HG03135 (cell line): ENCODE measurements around the gene CTDP1.

Experiments used
- ATAC-seq: cut with Tn5 transposase; IDR thresholded peaks from one replicate; pipeline ENCODE4 v1.9.1; 2021; ENCODE audit warnings: mild to moderate bottlenecking, moderate library complexity; ENCODE audit not compliant: unreplicated experiment

Gene CTDP1, protein sequence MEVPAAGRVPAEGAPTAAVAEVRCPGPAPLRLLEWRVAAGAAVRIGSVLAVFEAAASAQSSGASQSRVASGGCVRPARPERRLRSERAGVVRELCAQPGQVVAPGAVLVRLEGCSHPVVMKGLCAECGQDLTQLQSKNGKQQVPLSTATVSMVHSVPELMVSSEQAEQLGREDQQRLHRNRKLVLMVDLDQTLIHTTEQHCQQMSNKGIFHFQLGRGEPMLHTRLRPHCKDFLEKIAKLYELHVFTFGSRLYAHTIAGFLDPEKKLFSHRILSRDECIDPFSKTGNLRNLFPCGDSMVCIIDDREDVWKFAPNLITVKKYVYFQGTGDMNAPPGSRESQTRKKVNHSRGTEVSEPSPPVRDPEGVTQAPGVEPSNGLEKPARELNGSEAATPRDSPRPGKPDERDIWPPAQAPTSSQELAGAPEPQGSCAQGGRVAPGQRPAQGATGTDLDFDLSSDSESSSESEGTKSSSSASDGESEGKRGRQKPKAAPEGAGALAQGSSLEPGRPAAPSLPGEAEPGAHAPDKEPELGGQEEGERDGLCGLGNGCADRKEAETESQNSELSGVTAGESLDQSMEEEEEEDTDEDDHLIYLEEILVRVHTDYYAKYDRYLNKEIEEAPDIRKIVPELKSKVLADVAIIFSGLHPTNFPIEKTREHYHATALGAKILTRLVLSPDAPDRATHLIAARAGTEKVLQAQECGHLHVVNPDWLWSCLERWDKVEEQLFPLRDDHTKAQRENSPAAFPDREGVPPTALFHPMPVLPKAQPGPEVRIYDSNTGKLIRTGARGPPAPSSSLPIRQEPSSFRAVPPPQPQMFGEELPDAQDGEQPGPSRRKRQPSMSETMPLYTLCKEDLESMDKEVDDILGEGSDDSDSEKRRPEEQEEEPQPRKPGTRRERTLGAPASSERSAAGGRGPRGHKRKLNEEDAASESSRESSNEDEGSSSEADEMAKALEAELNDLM

GRCh38 chr18:79679552-79680099 is at the start of gene CTDP1:
Gene CTDP1 (plus strand): TSS chr18:79679803. CDS start chr18:79679948, 145 bp downstream.
- ATAC-seq = peak; percentile 61

DNA sequence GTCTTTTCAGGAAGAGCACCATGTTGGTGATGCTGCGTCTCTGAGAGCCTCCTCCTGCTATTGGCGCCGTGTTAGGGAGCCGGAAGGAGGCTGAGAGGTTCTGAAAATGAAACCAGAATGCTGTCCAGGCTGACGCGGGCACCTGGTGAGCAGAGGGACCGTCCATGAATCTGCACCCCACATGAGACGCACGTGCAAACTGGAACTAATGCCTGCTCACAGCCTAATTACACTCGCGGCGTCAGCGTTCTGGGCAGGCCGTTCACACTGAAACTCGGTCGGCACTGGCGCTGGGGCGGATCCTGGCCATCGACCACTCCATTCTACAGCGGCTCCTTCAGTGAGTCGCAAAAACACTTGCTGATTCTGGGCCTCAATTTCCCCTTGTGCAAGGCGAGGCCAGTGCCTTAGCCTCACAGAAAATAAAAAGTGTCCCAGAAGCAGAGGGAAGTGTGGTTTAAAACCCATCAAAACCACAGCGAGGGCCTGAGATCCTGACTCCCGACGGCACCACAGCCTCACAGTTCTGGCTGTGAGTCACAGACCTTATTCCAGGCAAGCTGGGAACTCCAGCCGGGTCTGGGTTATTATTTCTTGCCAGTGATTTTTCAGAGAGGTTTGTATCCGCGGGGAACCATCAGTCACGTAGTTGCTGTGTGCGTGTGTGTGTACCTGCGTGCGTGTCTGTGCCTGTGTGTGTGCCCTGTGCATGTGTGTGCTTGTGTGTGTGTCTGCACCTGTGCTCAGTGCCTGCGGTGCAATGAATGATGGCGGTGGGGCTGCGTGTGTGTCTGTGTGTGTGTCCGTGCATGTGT is 49.1 kb upstream of the CTDP1 start:
- ATAC-seq = no peak

DNA sequence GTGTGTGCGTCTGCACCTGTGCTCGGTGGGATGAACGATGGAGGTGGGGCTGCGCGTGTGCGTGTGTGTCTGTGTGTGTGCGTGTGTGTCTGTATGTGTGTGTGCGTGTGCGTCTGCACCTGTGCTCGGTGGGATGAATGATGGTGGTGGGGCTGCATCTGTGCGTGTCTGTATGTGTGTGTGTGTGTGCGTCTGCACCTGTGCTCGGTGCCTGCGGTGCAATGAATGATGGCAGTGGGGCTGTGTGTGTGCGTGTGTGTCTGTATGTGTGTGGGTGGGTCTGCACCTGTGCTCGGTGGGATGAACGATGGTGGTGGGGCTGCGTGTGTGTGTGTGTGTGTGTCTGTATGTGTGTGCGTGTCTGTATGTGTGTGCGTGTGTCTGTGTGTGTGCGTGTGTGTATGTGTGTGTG is 48.5 kb upstream of the CTDP1 start:
- no peak for ATAC-seq

DNA sequence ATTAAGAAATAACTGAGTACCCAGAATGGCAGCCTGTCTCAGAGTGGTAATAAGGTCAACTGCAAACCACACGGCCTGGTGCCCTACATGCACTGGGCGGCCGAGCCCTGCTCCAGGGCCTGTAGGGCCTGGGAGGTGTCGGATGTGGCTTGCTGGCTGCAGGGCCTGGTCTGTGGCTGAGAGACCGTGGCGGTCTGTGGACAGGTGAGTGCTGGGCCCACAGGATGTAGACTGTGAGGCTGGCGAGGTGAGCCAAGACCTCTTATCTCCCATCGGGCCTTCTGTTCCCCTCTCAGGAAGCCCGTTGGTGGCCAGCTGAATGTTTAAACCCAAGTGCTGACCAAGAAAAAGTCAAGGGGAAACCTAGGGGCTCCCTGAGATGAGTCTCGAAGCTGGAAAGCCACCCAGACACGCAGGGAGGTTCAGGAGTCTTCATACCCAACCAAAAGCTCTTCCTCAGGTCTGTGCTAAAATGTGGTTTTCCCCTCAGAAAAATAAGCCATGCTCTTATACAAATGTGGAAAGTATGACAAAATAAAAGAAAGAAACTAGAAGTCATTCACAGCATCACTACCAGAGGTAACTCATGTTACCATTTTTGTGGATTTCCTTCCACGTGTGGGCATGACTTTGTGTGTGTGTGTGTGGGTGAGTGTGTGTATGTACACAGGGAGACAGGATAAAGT is 47.7 kb upstream of the CTDP1 start:
- ATAC-seq = no peak

DNA sequence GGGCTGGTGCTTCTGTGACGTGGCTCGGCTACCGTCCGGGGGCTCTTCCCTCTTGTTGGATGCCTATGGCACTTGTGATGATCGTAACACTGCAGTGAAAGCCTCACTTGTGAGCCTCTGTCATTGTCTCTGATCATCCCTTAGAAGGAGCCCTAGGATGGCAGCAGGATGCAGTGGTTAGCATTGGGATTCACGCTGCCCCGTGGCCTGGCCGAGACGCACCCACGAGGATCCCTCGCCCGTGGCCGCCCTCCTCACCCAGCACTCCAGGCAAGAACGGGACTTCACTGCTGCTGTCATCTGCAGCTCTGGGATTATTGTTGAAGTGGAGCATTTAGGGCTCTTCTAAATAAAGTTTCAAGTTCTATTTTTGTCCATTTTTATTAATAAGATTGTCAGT is 46.8 kb upstream of the CTDP1 start:
- ATAC-seq = no peak

GRCh38 chr18:79634186-79634585 is 45.4 kb upstream of the CTDP1 start:
- no peak for ATAC-seq

GRCh38 chr18:79634593-79635426 is 44.8 kb upstream of the CTDP1 start:
- no peak for ATAC-seq

- ATAC-seq = no peak
Measured at GRCh38 chr18:79635427-79635726, 44.2 kb upstream of the CTDP1 start.

DNA sequence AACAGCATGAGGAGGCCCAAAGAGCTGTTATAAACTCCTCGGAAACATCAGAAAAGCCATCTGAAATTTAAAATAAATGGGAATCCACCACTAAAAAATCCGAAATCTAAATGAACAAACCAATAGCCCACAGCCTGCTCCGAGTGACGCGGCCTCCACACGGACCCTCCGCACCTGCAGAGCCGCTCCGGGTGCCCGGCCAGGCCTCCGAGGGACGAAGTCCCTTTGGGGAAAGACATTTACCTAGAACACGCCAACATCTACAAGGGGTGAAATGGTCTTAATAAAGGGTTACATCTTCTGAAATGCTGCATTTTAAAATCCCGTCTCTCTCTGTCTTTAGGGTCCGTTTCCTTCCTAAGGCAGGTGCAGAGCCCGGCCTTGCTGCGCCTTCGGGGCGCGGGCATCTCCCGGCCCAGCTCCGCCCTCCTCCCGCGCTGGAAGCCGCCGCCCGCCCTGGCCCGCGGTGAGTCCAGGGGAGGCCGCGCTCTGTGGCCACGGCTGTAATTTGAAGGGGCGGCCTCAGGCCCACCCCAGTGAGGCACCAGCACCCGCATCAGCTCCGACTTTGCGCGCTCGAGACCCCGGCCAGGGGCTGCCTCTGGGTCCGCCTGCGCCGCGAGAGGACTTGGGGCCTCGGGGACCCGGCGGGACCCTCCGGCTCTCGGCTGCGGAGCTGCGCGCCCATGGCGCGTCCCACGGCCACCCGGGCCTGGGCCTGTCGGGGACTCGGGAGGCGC is 42.3 kb upstream of the CTDP1 start:
- ATAC-seq = no peak

- no peak for ATAC-seq
Measured at GRCh38 chr18:79637921-79638909, 41.4 kb upstream of the CTDP1 start.

DNA sequence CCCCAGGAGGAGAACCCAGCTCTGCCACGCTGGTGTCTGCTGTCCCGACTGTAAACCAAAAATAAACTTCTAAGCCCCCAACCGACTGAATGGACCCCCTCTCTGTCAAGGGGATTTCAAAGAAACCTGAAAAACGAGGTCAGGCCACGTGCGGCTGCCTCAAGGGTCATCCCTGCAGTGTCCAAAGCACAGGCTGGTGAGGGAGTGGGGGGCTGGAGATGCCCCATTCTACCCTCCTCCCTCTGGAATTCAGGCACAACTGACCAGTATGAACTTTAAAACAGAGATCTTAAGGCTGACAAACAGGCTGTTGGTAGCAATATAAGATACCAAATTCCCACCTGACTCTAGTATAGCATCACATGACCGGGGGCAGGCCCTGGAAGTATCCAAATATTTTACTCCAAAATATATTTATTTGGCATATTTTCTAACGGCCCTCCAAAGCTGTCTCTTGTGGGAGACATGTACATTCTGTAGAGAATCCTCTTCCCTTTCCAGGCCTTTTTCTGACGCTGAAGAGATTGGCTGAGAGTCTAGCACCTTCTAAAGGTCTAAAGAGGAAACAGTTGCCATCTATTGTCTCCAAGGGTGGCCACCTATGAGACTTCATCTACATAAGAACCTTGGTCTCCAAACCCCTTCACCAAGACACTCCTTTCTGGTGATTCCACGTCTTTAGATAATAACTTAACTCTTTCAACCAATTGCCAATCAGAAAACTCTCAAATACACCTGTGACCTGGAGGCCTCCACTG is 40.4 kb upstream of the CTDP1 start:
- ATAC-seq = no peak

DNA sequence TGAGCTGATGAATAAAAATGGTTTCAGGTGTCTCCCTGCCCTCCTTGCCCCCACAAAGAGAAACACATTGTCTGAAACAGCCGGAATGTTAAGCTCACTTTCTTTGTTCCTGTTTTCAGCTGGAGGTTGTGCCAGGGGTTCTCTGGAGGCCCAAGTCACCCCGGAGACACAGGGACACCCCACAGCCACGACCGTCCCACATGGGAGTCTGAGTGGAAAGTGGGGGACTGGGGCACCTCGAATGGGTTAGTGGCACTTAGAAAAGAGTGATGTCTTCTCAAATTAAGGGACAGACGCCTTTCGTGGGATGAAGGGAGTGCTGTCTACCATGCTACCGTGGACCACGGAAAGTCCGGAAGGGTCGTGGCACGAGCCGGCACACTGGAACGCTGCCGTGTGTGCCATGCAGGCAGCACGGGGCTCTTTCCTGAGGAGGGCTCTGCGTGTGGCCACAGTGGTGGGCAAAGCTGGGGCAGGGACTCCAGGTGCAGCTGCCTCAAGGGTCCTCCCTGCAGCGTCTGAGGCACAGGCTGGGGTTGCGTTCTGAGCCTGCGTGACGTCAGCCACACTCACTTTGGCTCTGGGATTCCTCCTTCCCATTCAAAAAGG is 39.4 kb upstream of the CTDP1 start:
- no peak for ATAC-seq

- no peak for ATAC-seq
Measured at GRCh38 chr18:79640875-79641274, 38.7 kb upstream of the CTDP1 start.

- ATAC-seq = no peak
Measured at GRCh38 chr18:79641722-79642497, 37.7 kb upstream of the CTDP1 start.

- ATAC-seq = no peak
Measured at GRCh38 chr18:79642626-79643025, 37.0 kb upstream of the CTDP1 start.
